ENCODE results near the gene RSPO3.

GRCh38 chr6:127176146-127176545 lies 57.7 kb downstream of the RSPO3 start:
- no peak for TF ChIP-seq CTCF (IDR thresholded peaks at IDR 0.05; ENCODE audit: low read depth, low read length, poor library complexity, severe bottlenecking)
- no peak for TF ChIP-seq EZH2phosphoT487 (IDR thresholded peaks at IDR 0.05; ENCODE audit: borderline replicate concordance, low read length)

Data from DOHH2 (cell line).